Sigmoid colon (tissue), 4 donors: ENCODE data around the gene ZNF692.

Experiments
- CTCF ChIP-seq, 4 experiments: fragments of 450-650 bp in 3 of 4; fragments of 200-600 bp in 1 of 4; IDR thresholded peaks; one replicate each; pipeline ENCODE4 v1.5.1; 2016 to 2019; ENCODE audit warnings: antibody characterized with exemption in 4 of 4, mild to moderate bottlenecking in 3 of 4, moderate library complexity in 2 of 4
- POLR2AphosphoS5 ChIP-seq, 4 donors: sonication (generic); formaldehyde crosslinking; IDR thresholded peaks; one replicate each; pipeline ENCODE4 v1.6.1; 2017; ENCODE audit warnings: antibody characterized with exemption in 4 of 4

DNA sequence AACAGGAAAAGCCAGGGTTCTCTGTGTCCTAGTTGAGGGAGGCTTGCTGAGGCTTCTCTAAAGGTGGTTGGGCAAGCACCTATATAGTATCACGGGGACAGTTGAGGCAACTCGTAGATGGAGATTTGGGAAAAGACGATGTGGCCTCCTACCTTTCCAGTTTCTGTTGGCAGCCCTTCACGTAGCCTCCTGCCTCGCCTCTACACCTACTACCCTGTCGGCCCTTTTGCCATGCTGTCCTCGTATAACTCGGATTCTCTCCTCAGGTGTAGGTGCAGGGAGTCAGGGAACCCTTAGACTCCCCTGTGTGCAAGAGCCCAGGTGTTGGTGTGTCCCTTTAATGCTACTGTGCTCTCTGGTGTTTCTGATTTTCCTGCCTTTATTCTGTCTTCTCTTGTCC, 10.3 kb downstream of the ZNF692 start:
- TF ChIP-seq CTCF (IDR thresholded peaks at IDR 0.05): no peak
- TF ChIP-seq POLR2AphosphoS5 (IDR thresholded peaks at IDR 0.05): no peak
